Vagina (tissue), 2 donors: ENCODE measurements around the gene SGIP1.

Experiments used
- CTCF ChIP-seq, 3 experiments: fragments of 450-650 bp in 2 of 3; fragments of 200-600 bp in 1 of 3; sonication (generic) in 1 of 3; IDR thresholded peaks; one replicate each; pipeline ENCODE4 v1.5.1; 2017 to 2019; ENCODE audit warnings: antibody characterized with exemption in 3 of 3, mild to moderate bottlenecking in 2 of 3, moderate library complexity in 2 of 3
- POLR2A ChIP-seq, 2 donors: fragments of 450-650 bp; IDR thresholded peaks; one replicate each; pipeline ENCODE4 v1.6.1; 2017; ENCODE audit warnings: antibody characterized with exemption in 2 of 2, mild to moderate bottlenecking in 2 of 2, moderate library complexity in 2 of 2
- POLR2AphosphoS5 ChIP-seq, 2 donors: sonication (generic); formaldehyde crosslinking; IDR thresholded peaks; one replicate each; pipeline ENCODE4 v1.9.0; 2017; ENCODE audit warnings: antibody characterized with exemption in 2 of 2, mild to moderate bottlenecking in 2 of 2, low read depth in 1 of 2; ENCODE audit not compliant: insufficient read depth in 1 of 2

- TF ChIP-seq CTCF (IDR thresholded peaks at IDR 0.05) (no peak), POLR2A (IDR thresholded peaks at IDR 0.05) (no peak), POLR2AphosphoS5 (IDR thresholded peaks at IDR 0.05; ENCODE audit: insufficient read depth in 1 of 2, low read depth in 1 of 2) (peak in 1 of 2 donors; percentile 31)
Observed at GRCh38 chr1:66575739-66576138, 41.8 kb downstream of the SGIP1 start.
